ENCODE measurements around the gene ABR.
"Not testable (repeated sequence)": the region's sequence is repeated elsewhere in the genome, so short reads cannot be mapped to it uniquely, and the experiment has no call there.

GRCh38 chr17:1048516-1049115 lies 131.2 kb downstream of the ABR start:
- TF ChIP-seq CTCF (IDR thresholded peaks at IDR 0.05); POLR2AphosphoS5 (IDR thresholded peaks at IDR 0.05; ENCODE audit: low read depth, low read length): not testable (repeated sequence)
